Activated B cell treated with CpG ODN at 0.5 μM for 24 hours (primary cell): Measurements from ENCODE around the gene FERMT3. TPM values are rescaled to one million over a fixed set of nuclear protein-coding genes. Genes with fewer than 3 reads are reported as not detected.

Source experiments
- ATAC-seq: fragments of 200-7000 bp; cut with Tn5 transposase; one replicate; pipeline ENCODE4 v1.10.0; 2021; ENCODE audit warnings: low read depth, mild to moderate bottlenecking, moderate library complexity
- CTCF ChIA-PET: fragments of 350-600 bp; sonication (Branson Sonifier 250); formaldehyde crosslinking; loops from one replicate; lab custom pipeline; 2021; ENCODE audit warnings: antibody characterized with exemption; lab: Charles Lee
- POLR2A ChIA-PET: fragments of 350-600 bp; sonication (Branson Sonifier 250); formaldehyde crosslinking; loops from one replicate; lab custom pipeline; 2021; ENCODE audit warnings: antibody characterized with exemption; lab: Charles Lee
- DNase-seq: peaks from one replicate; pipeline ENCODE4 v3.0.0; 2022
- H3K27ac Mint-ChIP-seq: one replicate; pipeline ENCODE4 v1.8.0; 2020; ENCODE audit warnings: mixed read lengths
- H3K27me3 Mint-ChIP-seq: one replicate; pipeline ENCODE4 v1.8.0; 2021; ENCODE audit warnings: mixed read lengths
- H3K36me3 Mint-ChIP-seq: one replicate; pipeline ENCODE4 v1.8.0; 2021; ENCODE audit warnings: low read depth, mixed read lengths
- H3K4me1 Mint-ChIP-seq: one replicate; pipeline ENCODE4 v1.8.0; 2021; ENCODE audit warnings: mixed read lengths
- H3K4me3 Mint-ChIP-seq: one replicate; pipeline ENCODE4 v1.8.0; 2020; ENCODE audit warnings: mild to moderate bottlenecking, mixed read lengths
- H3K9me3 Mint-ChIP-seq: one replicate; pipeline ENCODE4 v1.8.0; 2020; ENCODE audit warnings: mixed read lengths
- CTCF ChIP-seq: fragments of 200-600 bp; IDR thresholded peaks from one replicate; pipeline ENCODE4 v1.8.0; 2022; ENCODE audit warnings: antibody characterized with exemption, mild to moderate bottlenecking
- intact Hi-C: fragments of 100-400 bp; cut with micrococcal nuclease; formaldehyde crosslinking; loops from one replicate; pipeline ENCODE4 v1.15.1; 2024
- total RNA-seq: library from RNA; stranded (reverse); gene quantifications from 2 replicates; pipeline ENCODE4 v1.2.3, GENCODE V29; 2022

FERMT3 gene
- total RNA-seq, 1 donor from 2014 or later = 169 TPM

GRCh38 chr11:64240435-64241240 is 34.1 kb downstream of the FERMT3 start, which contains the start of gene FKBP2:
FKBP2 (plus strand) TSS chr11:64241095; CDS start chr11:64242388, 1,293 bp downstream.
- Mint-ChIP-seq H3K4me3 (peak within 1 kb of the TSS; percentile 91), H3K4me1 (peaks cover 75% of the 10 kb centered on the region), H3K36me3 (peaks cover 50% of the 10 kb centered on the region), H3K9me3 (no peaks in the 10 kb centered on the region), H3K27ac (peak within 1 kb of the TSS; percentile 98), H3K27me3 (no peaks in the 10 kb centered on the region)
- intact Hi-C loops = loop anchor here (1.0 to 10.0 kb wide), 11 partner anchors 10 to 534 kb away; partner anchors contain the start of genes CCDC88B, DNAJC4, ESRRA and GPR137
- POLR2A ChIA-PET = interaction anchor here (0.5 to 8.7 kb wide), 28 partner anchors 9 to 1649 kb away, joined by 3 to 127 read pairs (median 7); partner anchors contain the start of genes BAD, CCDC88B, DNAJC4 and ESRRA
- no peak for TF ChIP-seq CTCF
- peak; percentile 61 for ATAC-seq
- peak; percentile 98 for DNase-seq
- CTCF ChIA-PET = interaction anchor here (0.7 to 1.3 kb wide), 4 partner anchors 10 to 60 kb away, joined by 3 to 7 read pairs (median 3); partner anchors contain the start of gene STIP1

- Mint-ChIP-seq H3K27me3 (no peaks in the 10 kb centered on the region), H3K9me3 (no peaks in the 10 kb centered on the region), H3K36me3 (peaks cover 54% of the 10 kb centered on the region), H3K4me1 (peaks cover 74% of the 10 kb centered on the region), H3K27ac (peak overlapping the region; percentile 98), H3K4me3 (peak overlapping the region; percentile 91)
- CTCF ChIA-PET = interaction anchor here (0.7 to 1.3 kb wide), 4 partner anchors 9 to 60 kb away, joined by 3 to 7 read pairs (median 3); partner anchors contain the start of gene STIP1
- TF ChIP-seq CTCF = no peak
- intact Hi-C loops = loop anchor here (1.0 to 10.0 kb wide), 9 partner anchors 10 to 534 kb away; partner anchors contain the start of genes CCDC88B, ESRRA, GPR137 and OTUB1
- POLR2A ChIA-PET = interaction anchor here (0.5 to 8.7 kb wide), 24 partner anchors 9 to 1649 kb away, joined by 3 to 127 read pairs (median 8); partner anchors contain the start of genes BAD, CCDC88B, DNAJC4 and ESRRA
- DNase-seq (peak; percentile 100), ATAC-seq (peak; percentile 81)
Observed at GRCh38 chr11:64241241-64241490, 34.6 kb downstream of the FERMT3 start.

- ChIA-PET CTCF (interaction anchor here (0.7 to 6.2 kb wide), 5 partner anchors 9 to 59 kb away, joined by 3 to 37 read pairs (median 3); partner anchors contain the start of genes FERMT3 and STIP1), POLR2A (interaction anchor here (0.5 to 8.7 kb wide), 26 partner anchors 8 to 1650 kb away, joined by 3 to 127 read pairs (median 7); partner anchors contain the start of genes BAD, CCDC88B, DNAJC4 and ESRRA)
- no peaks in the 10 kb centered on the region for H3K27me3 Mint-ChIP-seq
- peaks cover 54% of the 10 kb centered on the region for H3K36me3 Mint-ChIP-seq
- no peak for ATAC-seq
- peaks cover 74% of the 10 kb centered on the region for H3K4me1 Mint-ChIP-seq
- TF ChIP-seq CTCF = no peak
- no peaks in the 10 kb centered on the region for H3K9me3 Mint-ChIP-seq
- DNase-seq = peak; percentile 27
- peak overlapping the region; percentile 91 for H3K4me3 Mint-ChIP-seq
- peak overlapping the region; percentile 98 for H3K27ac Mint-ChIP-seq
- intact Hi-C loops = loop anchor here (1.0 to 10.0 kb wide), 9 partner anchors 10 to 533 kb away; partner anchors contain the start of genes CCDC88B, ESRRA, GPR137 and OTUB1
Observed at GRCh38 chr11:64241491-64242374, 35.2 kb downstream of the FERMT3 start.

GRCh38 chr11:64243236-64243854 is 36.8 kb downstream of the FERMT3 start:
- H3K27ac Mint-ChIP-seq = peak overlapping the region; percentile 53
- POLR2A ChIA-PET = interaction anchor here (0.6 to 8.7 kb wide), 11 partner anchors 9 to 74 kb away, joined by 3 to 127 read pairs (median 16); partner anchors contain the start of genes DNAJC4, FERMT3, NUDT22 and PRDX5
- H3K27me3 Mint-ChIP-seq = no peaks in the 10 kb centered on the region
- H3K4me1 Mint-ChIP-seq = peaks cover 62% of the 10 kb centered on the region
- TF ChIP-seq CTCF = no peak
- no peaks in the 10 kb centered on the region for H3K9me3 Mint-ChIP-seq
- H3K36me3 Mint-ChIP-seq = peaks cover 40% of the 10 kb centered on the region
- no peak for DNase-seq
- CTCF ChIA-PET = interaction anchor here (0.9 to 6.2 kb wide), 4 partner anchors 37 to 112 kb away, joined by 3 to 37 read pairs (median 3); partner anchors contain the start of gene FERMT3
- intact Hi-C loops = loop anchor here (5.0 to 10.0 kb wide), 2 partner anchors 256 to 531 kb away; partner anchors contain the start of genes OTUB1 and SF1
- peak overlapping the region; percentile 38 for H3K4me3 Mint-ChIP-seq
- ATAC-seq = no peak
